GM12872 (cell line): Measurements from ENCODE around the gene RPH3AL.
A peak's percentile ranks its signal among the peaks of the same experiment; 100 is the strongest.

ENCODE experiments used
- TF ChIP-seq, protein P1 (sequence below): IDR thresholded peaks from 3 replicates; pipeline ENCODE4 v1.5.1; 2011; ENCODE audit warnings: low read depth, mild to moderate bottlenecking, low read length, moderate library complexity; ENCODE audit not compliant: insufficient read depth

Gene RPH3AL

DNA sequence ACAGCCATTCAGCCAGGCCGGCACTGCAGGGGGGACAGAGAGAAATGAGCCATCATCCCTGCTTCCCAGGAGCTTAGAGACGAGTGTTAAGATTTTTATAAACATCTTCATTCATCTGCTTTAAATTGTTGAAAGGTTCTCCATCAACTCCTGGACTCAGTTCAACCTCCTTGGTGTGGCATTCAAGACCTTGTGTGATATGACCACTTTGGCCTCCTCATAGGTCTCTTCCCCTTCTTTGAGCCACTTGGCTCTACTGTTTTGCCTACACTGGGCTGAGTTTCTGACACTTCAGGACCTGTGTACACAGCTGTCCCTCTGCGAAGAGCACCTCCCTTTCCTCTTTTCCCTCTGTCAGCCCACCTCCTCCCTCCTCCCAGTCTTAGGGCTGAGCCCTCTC lies 175.5 kb downstream of the RPH3AL start:
- TF ChIP-seq, protein P1, sequence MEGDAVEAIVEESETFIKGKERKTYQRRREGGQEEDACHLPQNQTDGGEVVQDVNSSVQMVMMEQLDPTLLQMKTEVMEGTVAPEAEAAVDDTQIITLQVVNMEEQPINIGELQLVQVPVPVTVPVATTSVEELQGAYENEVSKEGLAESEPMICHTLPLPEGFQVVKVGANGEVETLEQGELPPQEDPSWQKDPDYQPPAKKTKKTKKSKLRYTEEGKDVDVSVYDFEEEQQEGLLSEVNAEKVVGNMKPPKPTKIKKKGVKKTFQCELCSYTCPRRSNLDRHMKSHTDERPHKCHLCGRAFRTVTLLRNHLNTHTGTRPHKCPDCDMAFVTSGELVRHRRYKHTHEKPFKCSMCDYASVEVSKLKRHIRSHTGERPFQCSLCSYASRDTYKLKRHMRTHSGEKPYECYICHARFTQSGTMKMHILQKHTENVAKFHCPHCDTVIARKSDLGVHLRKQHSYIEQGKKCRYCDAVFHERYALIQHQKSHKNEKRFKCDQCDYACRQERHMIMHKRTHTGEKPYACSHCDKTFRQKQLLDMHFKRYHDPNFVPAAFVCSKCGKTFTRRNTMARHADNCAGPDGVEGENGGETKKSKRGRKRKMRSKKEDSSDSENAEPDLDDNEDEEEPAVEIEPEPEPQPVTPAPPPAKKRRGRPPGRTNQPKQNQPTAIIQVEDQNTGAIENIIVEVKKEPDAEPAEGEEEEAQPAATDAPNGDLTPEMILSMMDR: no peak

DNA sequence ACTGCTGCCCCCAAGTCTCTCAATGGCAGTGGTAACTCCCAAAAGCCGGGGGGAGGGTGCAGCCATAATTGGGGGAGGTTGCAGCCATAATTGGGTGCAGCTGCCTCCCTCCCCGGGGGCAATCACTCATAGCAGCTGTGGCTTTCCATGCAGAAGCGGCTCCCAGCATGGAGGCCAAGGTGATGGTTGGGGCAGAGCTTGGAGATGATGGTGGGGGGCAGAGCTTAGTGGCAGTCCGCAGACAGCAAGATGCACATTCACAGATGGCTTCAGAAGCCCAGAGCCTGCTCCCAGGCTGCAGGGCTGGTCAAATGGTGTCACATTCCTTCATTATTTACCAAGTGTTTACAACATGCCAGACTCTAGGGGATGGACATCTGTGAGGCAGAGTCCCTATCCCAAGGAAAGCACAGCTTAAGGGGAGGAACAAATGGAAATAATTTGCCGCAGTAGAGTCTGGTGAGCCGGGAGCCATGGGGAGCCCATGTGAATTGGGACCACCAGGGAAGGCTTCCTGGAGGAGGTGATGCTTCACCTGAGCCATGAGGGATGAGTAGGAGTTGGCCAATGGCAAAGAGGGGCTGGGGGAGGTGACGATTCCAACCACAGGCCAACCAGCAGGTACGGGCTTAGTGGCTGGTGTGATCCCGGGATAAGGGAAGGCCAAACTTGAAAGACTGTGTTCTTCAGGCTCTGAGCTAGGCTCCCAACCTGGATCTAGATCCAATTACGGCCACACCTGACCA lies 179.3 kb downstream of the RPH3AL start:
- TF ChIP-seq, protein P1: no peak

DNA sequence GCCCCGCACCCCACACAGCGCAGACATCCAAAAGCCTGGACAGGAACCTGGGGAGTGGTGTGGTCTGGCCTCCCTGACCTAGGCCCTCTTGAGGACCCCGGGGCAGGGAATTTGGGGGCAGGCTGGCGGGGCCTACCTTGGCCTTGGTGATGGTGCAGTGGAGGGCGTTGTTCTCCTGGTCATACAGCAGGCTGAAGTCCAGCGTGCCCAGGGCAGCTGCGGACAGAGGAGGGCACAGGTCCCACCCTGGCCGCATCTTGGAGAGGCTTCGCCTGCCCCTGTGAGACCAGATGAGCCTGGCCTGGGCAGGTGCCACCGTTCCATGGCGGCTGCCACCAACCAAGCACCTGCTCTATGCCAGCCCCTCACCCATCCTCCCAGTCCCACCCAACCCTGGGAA lies 180.2 kb downstream of the RPH3AL start:
- TF ChIP-seq, protein P1: no peak

DNA sequence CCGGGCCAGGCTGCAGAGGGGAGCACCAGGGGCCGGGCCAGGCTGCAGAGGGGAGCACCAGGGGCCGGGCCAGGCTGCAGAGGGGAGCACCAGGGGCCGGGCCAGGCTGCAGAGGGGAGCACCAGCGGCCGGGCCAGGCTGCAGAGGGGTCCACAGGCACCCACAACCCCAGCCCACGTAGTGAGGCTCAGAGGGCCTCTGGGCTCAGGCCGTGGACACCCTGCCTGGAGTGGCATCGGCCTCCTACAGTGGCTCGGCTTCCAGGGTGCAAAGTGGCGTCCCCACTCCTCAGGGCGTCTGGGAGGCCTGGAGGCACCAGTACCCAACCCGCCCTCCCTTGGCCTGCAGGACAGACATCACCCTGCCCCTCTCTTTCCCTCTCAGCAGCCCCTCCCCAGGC lies 180.7 kb downstream of the RPH3AL start:
- TF ChIP-seq, protein P1: no peak

DNA sequence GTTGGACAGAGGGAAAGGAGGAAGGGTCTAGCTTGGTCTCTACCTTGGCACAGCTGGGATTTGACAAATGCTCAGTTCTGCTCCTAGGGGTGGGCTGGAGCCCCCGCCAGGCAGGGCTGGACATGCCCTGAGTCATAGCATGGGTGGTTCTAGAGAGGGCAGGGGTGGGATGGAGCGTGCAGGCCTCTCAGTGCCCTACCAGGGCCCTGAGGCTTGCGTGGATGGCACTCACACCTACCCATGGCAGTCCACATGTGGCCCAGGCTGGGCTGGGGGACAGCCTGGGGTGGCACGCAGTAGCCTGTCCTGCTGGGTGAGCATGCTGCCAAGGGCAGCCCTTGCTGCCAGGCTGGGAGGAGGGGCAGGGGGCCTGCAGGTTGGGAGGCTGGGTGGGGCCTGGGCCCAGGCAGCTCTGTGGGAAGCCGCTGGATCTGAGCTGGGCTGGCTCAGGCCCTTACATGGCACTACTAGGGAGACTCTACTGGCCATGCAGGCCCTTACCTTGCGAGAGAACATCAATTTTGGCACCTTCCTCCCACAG lies 182.4 kb downstream of the RPH3AL start:
- TF ChIP-seq, protein P1: no peak

DNA sequence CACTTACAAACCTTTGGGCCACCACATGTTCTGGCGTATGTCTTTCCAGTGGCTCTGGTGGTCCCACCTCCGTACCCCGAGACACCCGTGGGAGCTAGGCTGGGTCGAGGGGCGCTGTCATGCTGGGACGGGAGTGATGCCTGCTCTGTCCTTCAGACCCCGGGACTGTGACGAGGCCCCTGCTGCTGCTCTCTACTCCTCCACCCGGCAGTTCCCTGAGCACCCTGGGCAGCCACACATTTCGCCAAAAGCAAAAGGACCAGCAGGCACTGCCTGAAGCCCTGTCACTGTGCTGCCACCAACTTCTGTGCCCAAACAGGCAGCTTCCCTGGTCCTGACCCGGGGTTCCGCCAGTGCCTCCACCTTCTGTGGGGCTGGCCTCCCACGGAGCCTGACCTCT lies 186.7 kb downstream of the RPH3AL start:
- TF ChIP-seq, protein P1: no peak

DNA sequence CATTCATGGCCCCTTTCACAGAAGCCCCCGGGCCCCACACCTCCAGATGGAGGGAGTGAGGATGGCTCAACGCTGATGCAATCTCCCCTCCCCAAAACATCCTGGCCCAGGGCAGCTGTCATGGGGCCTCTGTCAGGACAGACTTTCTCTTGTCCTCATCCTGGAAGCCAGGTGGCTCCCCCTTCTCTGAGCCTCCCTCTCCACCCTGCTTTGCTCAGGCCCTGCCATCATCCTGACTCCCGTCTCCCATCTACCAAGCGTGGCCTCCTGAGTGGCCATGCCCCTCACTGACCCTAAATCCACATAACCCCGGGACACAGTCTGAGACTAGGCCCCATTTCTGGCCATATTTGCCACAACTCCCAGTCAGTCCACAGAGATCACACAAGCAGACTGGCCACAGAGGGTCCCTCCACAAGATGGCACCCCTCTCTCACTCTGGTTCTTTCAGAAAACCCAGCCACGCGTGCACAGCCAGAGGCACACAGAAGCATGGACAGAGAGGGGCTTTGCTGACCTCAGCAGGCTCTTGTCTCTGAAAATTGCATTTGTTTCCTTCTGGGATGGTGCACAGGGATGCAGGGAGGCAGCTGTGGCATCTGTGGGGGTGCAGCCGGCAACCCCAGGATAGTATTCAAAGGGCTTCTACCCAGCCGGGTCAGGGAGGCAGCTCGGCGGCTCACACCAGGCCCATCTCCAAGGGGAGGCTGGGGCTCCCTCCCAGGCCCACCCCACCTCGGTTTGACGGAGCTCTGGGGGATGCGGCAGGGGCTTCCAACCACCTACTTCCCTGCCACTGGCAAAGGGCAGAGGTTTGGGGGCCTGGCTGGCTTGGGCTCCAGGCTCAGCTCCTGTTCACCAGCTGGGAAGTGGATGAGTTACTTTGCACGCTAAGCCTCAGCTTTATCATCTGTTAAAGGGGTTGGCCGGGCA lies 188.0 kb downstream of the RPH3AL start:
- TF ChIP-seq, protein P1: peak; percentile 31; the same call in 1 of the 3 replicates
